ENCODE data around the gene KRT33B. TPM values are rescaled to one million over a fixed set of nuclear protein-coding genes. Genes with fewer than 3 reads are reported as not detected.

KRT33B gene
- total RNA-seq, 1 experiment from 2014 or later = not detected

DNA sequence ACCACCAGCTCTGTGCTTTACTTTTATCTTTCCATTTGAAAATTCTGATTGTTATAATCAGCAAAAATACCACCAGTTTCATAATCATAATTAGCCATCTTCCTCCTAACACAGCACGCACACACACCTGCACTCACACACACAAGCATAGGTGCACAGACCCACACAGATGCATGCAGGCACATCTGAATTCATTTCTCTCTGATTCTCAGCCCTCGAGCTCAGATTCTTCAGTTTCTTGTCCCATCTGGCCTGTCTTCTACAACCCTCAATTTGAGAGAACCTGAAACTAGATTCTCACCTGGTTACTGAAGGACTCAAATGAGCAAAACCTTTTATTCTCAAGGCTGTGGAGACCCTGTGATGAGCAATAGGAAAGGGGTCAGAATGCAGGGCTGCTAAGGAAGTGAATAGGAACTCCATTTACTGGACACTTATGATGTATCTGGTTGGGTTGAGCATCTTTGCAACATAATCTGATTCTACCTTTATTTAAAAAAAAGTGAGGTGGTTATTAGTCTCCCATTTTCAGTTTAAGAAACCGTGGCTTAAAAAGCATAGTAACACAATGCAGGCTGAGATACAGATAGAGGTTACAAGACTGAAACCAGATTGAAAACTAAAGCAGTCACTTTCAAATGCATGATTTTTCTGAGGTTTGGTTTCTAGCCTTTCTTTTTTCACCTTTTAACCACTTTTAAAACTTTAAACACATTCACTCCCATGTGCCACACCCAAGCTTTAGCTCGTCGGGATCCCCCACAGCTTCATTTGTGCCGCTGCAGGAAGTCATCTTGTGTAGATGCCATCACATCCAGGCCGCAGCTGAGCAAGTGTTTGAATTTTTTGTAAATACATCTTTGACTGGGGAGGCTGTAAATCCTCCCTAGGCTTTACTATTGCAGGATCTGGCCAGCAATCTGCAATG, 28.4 kb downstream of the KRT33B start:
- TF ChIP-seq, protein P1, sequence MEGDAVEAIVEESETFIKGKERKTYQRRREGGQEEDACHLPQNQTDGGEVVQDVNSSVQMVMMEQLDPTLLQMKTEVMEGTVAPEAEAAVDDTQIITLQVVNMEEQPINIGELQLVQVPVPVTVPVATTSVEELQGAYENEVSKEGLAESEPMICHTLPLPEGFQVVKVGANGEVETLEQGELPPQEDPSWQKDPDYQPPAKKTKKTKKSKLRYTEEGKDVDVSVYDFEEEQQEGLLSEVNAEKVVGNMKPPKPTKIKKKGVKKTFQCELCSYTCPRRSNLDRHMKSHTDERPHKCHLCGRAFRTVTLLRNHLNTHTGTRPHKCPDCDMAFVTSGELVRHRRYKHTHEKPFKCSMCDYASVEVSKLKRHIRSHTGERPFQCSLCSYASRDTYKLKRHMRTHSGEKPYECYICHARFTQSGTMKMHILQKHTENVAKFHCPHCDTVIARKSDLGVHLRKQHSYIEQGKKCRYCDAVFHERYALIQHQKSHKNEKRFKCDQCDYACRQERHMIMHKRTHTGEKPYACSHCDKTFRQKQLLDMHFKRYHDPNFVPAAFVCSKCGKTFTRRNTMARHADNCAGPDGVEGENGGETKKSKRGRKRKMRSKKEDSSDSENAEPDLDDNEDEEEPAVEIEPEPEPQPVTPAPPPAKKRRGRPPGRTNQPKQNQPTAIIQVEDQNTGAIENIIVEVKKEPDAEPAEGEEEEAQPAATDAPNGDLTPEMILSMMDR (conservative IDR thresholded peaks at IDR 0.05) = no peak
- Histone ChIP-seq H4K5ac (ENCODE audit: insufficient read length, low read depth, low read length) (no peak overlapping the region), H2AFZ (ENCODE audit: low read length) (no peak overlapping the region), H4K20me1 (ENCODE audit: control insufficient read depth, insufficient read depth, insufficient read length) (no peaks in the 10 kb centered on the region), H3K4me2 (ENCODE audit: insufficient read depth, insufficient read length, low read length) (no peak overlapping the region), H3K4ac (ENCODE audit: low read depth, low read length) (no peak overlapping the region), H2BK120ac (ENCODE audit: low read depth, low read length, poor library complexity, severe bottlenecking) (no peak overlapping the region), H3K4me1 (ENCODE audit: insufficient read depth, low read length) (no peaks in the 10 kb centered on the region), H2BK20ac (ENCODE audit: low read depth, low read length, poor library complexity, severe bottlenecking) (no peak overlapping the region), H4K8ac (replicated peaks; ENCODE audit: insufficient read length, low read depth, low read length) (no peak overlapping the region), H3K27me3 (ENCODE audit: insufficient read depth, low read length) (no peaks in the 10 kb centered on the region), H3K9ac (ENCODE audit: extremely low read depth, insufficient read length, low read length) (no peak overlapping the region), H4K91ac (ENCODE audit: insufficient read length, low read depth, low read length) (no peak overlapping the region), H2AK5ac (ENCODE audit: insufficient read length, low read length) (no peak overlapping the region), H3K23me2 (ENCODE audit: insufficient read length, low read depth, low read length, poor library complexity, severe bottlenecking) (no peaks in the 10 kb centered on the region), H3K14ac (ENCODE audit: insufficient read depth, low read length) (no peak overlapping the region), H3T11ph (ENCODE audit: low read length) (no peak overlapping the region), H3K9me3 (ENCODE audit: control insufficient read depth, low read depth, low read length) (no peaks in the 10 kb centered on the region), H3K23ac (ENCODE audit: insufficient read length, low read depth, low read length) (no peak overlapping the region), H3K79me2 (ENCODE audit: insufficient read depth, low read length) (no peaks in the 10 kb centered on the region), H2BK12ac (ENCODE audit: insufficient read length, low read depth, low read length) (no peak overlapping the region), H3K56ac (ENCODE audit: insufficient read length, low read depth, low read length) (no peak overlapping the region), H3K79me1 (ENCODE audit: insufficient read depth, low read depth, low read length, poor library complexity, severe bottlenecking) (no peaks in the 10 kb centered on the region), H3K27ac (ENCODE audit: insufficient read length, low read depth, low read length) (no peak overlapping the region), H3K18ac (ENCODE audit: insufficient read length, low read depth, low read length) (no peak overlapping the region), H2BK5ac (ENCODE audit: insufficient read length, low read length) (no peak overlapping the region), H2BK15ac (ENCODE audit: low read depth, low read length) (no peak overlapping the region)
- WGBS (ENCODE audit: extremely low coverage, insufficient read length, low lambda C conversion rate) = no CpG with 5 or more reads among the region's 7 CpGs
- Mint-ChIP-seq H3K4me1 (no peaks in the 10 kb centered on the region), H3K9me3 (peaks cover 13 to 20% of the 10 kb centered on the region in 2 experiments), H3K27ac (no peak overlapping the region), H3K27me3 (ENCODE audit: low read depth) (peaks cover 13% of the 10 kb centered on the region), H3K4me3 (no peak overlapping the region), H3K36me3 (ENCODE audit: insufficient read depth in 1 of 3, low read depth in 3 of 3) (peaks cover 2 to 19% (median 3%) of the 10 kb centered on the region in 3 experiments)
- no peak for DNase-seq

All from H9 (cell line).